HL-60 (cell line): ENCODE data around the gene TMC1.

Source experiments
- CTCF ChIP-seq: IDR thresholded peaks from one replicate; pipeline ENCODE4 v1.5.1; 2011; ENCODE audit warnings: low read length, control low read depth, inconsistent platforms; ENCODE audit not compliant: insufficient read depth
- POLR2AphosphoS5 ChIP-seq: IDR thresholded peaks from 2 replicates; pipeline ENCODE4 v1.6.1; 2012; ENCODE audit warnings: low read depth
- TF ChIP-seq, protein P1 (sequence below): IDR thresholded peaks from 2 replicates; pipeline ENCODE4 v1.6.1; 2012; ENCODE audit warnings: low read depth; ENCODE audit not compliant: insufficient replicate concordance

DNA sequence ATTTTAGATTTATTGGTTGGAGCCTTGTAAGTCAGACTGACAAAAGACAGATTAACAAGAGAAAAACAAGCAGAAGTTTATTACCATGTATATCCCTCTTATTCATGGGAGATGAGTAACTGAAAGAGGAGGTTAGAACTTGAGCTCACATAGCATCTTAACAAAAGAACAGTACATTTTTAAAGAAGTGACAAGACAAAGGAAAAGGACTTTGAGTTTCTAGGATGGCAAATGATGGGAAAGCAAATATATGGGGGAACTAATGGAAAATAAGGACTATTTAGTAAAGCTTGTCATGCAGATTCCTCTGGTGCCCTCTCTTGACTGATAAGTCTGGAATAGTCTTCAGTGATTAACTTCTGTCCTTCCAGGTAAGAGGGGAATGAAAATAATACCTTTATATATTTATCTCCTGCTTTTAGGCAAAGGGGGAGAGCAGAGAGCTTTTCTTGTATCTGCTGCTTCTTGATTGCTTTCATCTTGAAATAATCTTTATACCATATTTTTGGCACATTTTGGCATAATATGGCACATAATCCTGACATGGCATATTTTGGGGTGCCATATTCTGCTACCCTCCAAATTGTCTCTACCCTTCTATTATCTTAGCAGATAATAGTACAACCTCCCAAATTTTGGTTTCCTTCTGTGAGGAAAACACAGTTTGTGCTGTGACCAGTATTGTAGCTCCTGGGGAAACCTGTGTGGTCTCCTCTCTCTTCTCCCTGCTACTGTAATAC is 206.8 kb downstream of the TMC1 start:
- TF ChIP-seq CTCF (no peak), POLR2AphosphoS5 (no peak)
- TF ChIP-seq, protein P1, sequence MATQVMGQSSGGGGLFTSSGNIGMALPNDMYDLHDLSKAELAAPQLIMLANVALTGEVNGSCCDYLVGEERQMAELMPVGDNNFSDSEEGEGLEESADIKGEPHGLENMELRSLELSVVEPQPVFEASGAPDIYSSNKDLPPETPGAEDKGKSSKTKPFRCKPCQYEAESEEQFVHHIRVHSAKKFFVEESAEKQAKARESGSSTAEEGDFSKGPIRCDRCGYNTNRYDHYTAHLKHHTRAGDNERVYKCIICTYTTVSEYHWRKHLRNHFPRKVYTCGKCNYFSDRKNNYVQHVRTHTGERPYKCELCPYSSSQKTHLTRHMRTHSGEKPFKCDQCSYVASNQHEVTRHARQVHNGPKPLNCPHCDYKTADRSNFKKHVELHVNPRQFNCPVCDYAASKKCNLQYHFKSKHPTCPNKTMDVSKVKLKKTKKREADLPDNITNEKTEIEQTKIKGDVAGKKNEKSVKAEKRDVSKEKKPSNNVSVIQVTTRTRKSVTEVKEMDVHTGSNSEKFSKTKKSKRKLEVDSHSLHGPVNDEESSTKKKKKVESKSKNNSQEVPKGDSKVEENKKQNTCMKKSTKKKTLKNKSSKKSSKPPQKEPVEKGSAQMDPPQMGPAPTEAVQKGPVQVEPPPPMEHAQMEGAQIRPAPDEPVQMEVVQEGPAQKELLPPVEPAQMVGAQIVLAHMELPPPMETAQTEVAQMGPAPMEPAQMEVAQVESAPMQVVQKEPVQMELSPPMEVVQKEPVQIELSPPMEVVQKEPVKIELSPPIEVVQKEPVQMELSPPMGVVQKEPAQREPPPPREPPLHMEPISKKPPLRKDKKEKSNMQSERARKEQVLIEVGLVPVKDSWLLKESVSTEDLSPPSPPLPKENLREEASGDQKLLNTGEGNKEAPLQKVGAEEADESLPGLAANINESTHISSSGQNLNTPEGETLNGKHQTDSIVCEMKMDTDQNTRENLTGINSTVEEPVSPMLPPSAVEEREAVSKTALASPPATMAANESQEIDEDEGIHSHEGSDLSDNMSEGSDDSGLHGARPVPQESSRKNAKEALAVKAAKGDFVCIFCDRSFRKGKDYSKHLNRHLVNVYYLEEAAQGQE = no peak
